ENCODE results near the gene SLC12A7. TPM values are rescaled to one million over a fixed set of nuclear protein-coding genes. Genes with fewer than 3 reads are reported as not detected.

The SLC12A7 gene
- total RNA-seq, 1 experiment from 2014 or later = 207 TPM

- Histone ChIP-seq H3F3A (ENCODE audit: insufficient read depth, low read depth) (peaks cover 12% of the 10 kb centered on the region; the same call in 1 of the 2 replicates), H3K79me2 (ENCODE audit: low read depth) (no peaks in the 10 kb centered on the region), H3K27me3 (ENCODE audit: insufficient read depth, low read depth) (peaks cover 42% of the 10 kb centered on the region), H3K9me2 (ENCODE audit: insufficient read depth) (no peaks in the 10 kb centered on the region), H2AFZ (no peak overlapping the region), H3K4me2 (no peak overlapping the region), H3K4me3 (no peak overlapping the region), H4K20me1 (ENCODE audit: insufficient read depth) (peaks cover 4% of the 10 kb centered on the region; the same call in 1 of the 2 replicates), H3K9me3 (ENCODE audit: insufficient read depth, low read depth) (no peaks in the 10 kb centered on the region), H3K4me1 (replicated peaks; ENCODE audit: insufficient read depth) (peaks cover 8% of the 10 kb centered on the region; the same call in 1 of the 2 replicates), H3K36me3 (ENCODE audit: low read depth) (no peaks in the 10 kb centered on the region), H3K27ac (no peak overlapping the region)
- ChIA-PET POLR2A (ENCODE audit: unreplicated experiment) (no interaction called here), CTCF (interaction anchor here (1.2 kb wide), 1 partner anchor 40 kb away, joined by 5 read pairs; no protein-coding TSS in a partner anchor)
- intact Hi-C loops (cut with micrococcal nuclease; ENCODE audit: unreplicated experiment) = no loop called here
- BruUV-seq (replicated peaks) = no TSS peak
- DNase-seq = no peak
- TF ChIP-seq, protein P1, sequence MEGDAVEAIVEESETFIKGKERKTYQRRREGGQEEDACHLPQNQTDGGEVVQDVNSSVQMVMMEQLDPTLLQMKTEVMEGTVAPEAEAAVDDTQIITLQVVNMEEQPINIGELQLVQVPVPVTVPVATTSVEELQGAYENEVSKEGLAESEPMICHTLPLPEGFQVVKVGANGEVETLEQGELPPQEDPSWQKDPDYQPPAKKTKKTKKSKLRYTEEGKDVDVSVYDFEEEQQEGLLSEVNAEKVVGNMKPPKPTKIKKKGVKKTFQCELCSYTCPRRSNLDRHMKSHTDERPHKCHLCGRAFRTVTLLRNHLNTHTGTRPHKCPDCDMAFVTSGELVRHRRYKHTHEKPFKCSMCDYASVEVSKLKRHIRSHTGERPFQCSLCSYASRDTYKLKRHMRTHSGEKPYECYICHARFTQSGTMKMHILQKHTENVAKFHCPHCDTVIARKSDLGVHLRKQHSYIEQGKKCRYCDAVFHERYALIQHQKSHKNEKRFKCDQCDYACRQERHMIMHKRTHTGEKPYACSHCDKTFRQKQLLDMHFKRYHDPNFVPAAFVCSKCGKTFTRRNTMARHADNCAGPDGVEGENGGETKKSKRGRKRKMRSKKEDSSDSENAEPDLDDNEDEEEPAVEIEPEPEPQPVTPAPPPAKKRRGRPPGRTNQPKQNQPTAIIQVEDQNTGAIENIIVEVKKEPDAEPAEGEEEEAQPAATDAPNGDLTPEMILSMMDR (conservative IDR thresholded peaks at IDR 0.05) = no peak
- no peak for TF ChIP-seq EZH2 (IDR thresholded peaks at IDR 0.05; ENCODE audit: low read depth)
Observed at GRCh38 chr5:1153428-1153827, 41.6 kb upstream of the SLC12A7 start.

DNA sequence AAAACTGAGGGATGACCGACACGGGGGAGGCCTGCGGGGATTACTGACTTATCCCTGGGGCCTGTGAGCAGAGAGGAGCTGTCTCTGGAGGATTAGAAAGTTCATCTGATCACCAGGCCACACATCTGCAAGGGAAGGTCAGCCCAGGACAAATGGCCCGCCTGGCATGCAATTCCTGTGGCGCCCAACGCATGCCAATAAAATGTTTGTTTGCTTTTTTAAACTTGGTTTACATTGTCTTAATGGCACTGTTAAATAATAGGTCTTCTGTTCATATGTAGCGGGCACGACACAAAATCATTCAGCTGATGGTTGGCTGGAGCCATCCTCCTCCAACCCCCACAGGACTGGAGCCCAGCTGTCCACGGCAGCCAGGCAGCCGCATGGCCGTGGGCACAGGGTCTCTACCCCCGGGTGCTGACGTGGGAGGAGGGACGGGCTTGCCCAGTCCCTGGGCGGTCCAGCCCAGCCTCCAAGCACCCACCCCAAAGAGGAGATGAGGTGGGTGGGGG, 41.0 kb upstream of the SLC12A7 start:
- H3K9me2 ChIP-seq (ENCODE audit: insufficient read depth) = no peaks in the 10 kb centered on the region
- ChIA-PET CTCF (interaction anchor here (1.2 kb wide), 1 partner anchor 40 kb away, joined by 5 read pairs; no protein-coding TSS in a partner anchor), POLR2A (ENCODE audit: unreplicated experiment) (no interaction called here)

DNA sequence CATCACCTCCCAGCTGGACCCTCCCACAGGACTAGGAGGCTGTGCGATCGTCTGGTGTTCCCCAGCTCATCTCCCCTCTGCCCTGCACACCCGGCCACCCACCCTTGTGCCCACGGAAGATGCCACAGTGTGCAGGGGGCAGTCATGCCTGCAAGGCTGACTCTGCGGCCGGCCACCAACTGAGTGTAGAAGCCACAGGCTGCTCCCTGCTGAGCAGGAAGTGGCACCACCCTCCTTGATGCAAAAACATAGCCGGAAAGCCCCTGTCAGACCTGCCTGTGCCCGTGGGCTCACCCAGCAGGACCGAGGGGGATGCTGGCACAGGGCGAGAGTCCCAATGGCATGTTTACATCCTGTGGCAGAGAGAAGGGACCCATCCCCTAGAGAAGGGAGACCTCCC, 40.3 kb upstream of the SLC12A7 start:
- Histone ChIP-seq H3K36me3 (ENCODE audit: low read depth) (no peaks in the 10 kb centered on the region), H4K20me1 (ENCODE audit: insufficient read depth) (peaks cover 4% of the 10 kb centered on the region; the same call in 1 of the 2 replicates), H3K79me2 (ENCODE audit: low read depth) (no peaks in the 10 kb centered on the region), H3K27me3 (ENCODE audit: insufficient read depth, low read depth) (peaks cover 45% of the 10 kb centered on the region), H3K9me2 (ENCODE audit: insufficient read depth) (no peaks in the 10 kb centered on the region), H3K27ac (no peak overlapping the region), H2AFZ (no peak overlapping the region), H3K4me3 (no peak overlapping the region), H3F3A (ENCODE audit: insufficient read depth, low read depth) (peaks cover 6% of the 10 kb centered on the region; the same call in 1 of the 2 replicates), H3K4me2 (no peak overlapping the region), H3K9me3 (ENCODE audit: insufficient read depth, low read depth) (no peaks in the 10 kb centered on the region), H3K4me1 (replicated peaks; ENCODE audit: insufficient read depth) (peaks cover 8% of the 10 kb centered on the region; the same call in 1 of the 2 replicates)
- no TSS peak for BruUV-seq (replicated peaks)
- intact Hi-C loops (cut with micrococcal nuclease; ENCODE audit: unreplicated experiment) = no loop called here
- ChIA-PET CTCF (interaction anchor here (1.3 kb wide), 1 partner anchor 9 kb away, joined by 3 read pairs; no protein-coding TSS in a partner anchor), POLR2A (ENCODE audit: unreplicated experiment) (no interaction called here)
- TF ChIP-seq, protein P1 (conservative IDR thresholded peaks at IDR 0.05) = no peak
- no peak for TF ChIP-seq EZH2 (IDR thresholded peaks at IDR 0.05; ENCODE audit: low read depth)
- no peak for DNase-seq

More for the DNA sequence above, 41.0 kb upstream of the SLC12A7 start:
- peaks cover 4% of the 10 kb centered on the region; the same call in 1 of the 2 replicates for H4K20me1 ChIP-seq (ENCODE audit: insufficient read depth)
- BruUV-seq (replicated peaks) = no TSS peak
- H3K27ac ChIP-seq = no peak overlapping the region
- H2AFZ ChIP-seq = no peak overlapping the region
- no peak overlapping the region for H3K4me3 ChIP-seq
- H3K27me3 ChIP-seq (ENCODE audit: insufficient read depth, low read depth) = peaks cover 43% of the 10 kb centered on the region
- H3F3A ChIP-seq (ENCODE audit: insufficient read depth, low read depth) = peaks cover 8% of the 10 kb centered on the region; the same call in 1 of the 2 replicates
- H3K4me1 ChIP-seq (replicated peaks; ENCODE audit: insufficient read depth) = peaks cover 8% of the 10 kb centered on the region; the same call in 1 of the 2 replicates
- intact Hi-C loops (cut with micrococcal nuclease; ENCODE audit: unreplicated experiment) = no loop called here
- DNase-seq = no peak
- no peaks in the 10 kb centered on the region for H3K36me3 ChIP-seq (ENCODE audit: low read depth)
- no peak for TF ChIP-seq EZH2 (IDR thresholded peaks at IDR 0.05; ENCODE audit: low read depth)
- TF ChIP-seq, protein P1 (conservative IDR thresholded peaks at IDR 0.05) = no peak
- H3K79me2 ChIP-seq (ENCODE audit: low read depth) = no peaks in the 10 kb centered on the region
- H3K9me3 ChIP-seq (ENCODE audit: insufficient read depth, low read depth) = no peaks in the 10 kb centered on the region
- no peak overlapping the region for H3K4me2 ChIP-seq

Measured in PC-9 (cell line).